GM19468 (cell line): ENCODE data around the gene TOR3A.
A peak's percentile ranks its signal among the peaks of the same experiment; 100 is the strongest.
"Not testable (repeated sequence)": the region's sequence is repeated elsewhere in the genome, so short reads cannot be mapped to it uniquely, and the experiment has no call there.

ENCODE experiments used
- ATAC-seq: cut with Tn5 transposase; IDR thresholded peaks from one replicate; pipeline ENCODE4 v1.9.1; 2021; ENCODE audit warnings: mild to moderate bottlenecking, moderate library complexity, moderate number of reproducible peaks; ENCODE audit not compliant: unreplicated experiment; ENCODE audit errors: extremely low read depth

The TOR3A gene

GRCh38 chr1:179081687-179082332 lies at the start of gene TOR3A:
TOR3A (plus strand) TSS chr1:179082070; CDS start chr1:179082129, 59 bp downstream.
- ATAC-seq: peak; percentile 92

- peak; percentile 64 for ATAC-seq
Observed at GRCh38 chr1:179034720-179035119, 47.1 kb upstream of the TOR3A start.

GRCh38 chr1:179036844-179037465 lies 44.9 kb upstream of the TOR3A start:
- ATAC-seq: peak; percentile 18

- ATAC-seq: no peak
Observed at GRCh38 chr1:179038528-179039281, 43.2 kb upstream of the TOR3A start.

- ATAC-seq: not testable (repeated sequence)
Observed at GRCh38 chr1:179039502-179040174, 42.2 kb upstream of the TOR3A start.

GRCh38 chr1:179040175-179040551 lies 41.7 kb upstream of the TOR3A start:
- not testable (repeated sequence) for ATAC-seq

- ATAC-seq: no peak
Observed at GRCh38 chr1:179042087-179042486, 39.8 kb upstream of the TOR3A start.

- no peak for ATAC-seq
Observed at GRCh38 chr1:179042700-179043099, 39.2 kb upstream of the TOR3A start.

- no peak for ATAC-seq
Observed at GRCh38 chr1:179043266-179043665, 38.6 kb upstream of the TOR3A start.

- ATAC-seq: no peak
Observed at GRCh38 chr1:179043907-179044306, 38.0 kb upstream of the TOR3A start.

GRCh38 chr1:179046808-179047635 lies 34.8 kb upstream of the TOR3A start:
- no peak for ATAC-seq

GRCh38 chr1:179047636-179047997 lies 34.3 kb upstream of the TOR3A start:
- no peak for ATAC-seq

GRCh38 chr1:179048339-179049124 lies 33.3 kb upstream of the TOR3A start:
- no peak for ATAC-seq

- no peak for ATAC-seq
Observed at GRCh38 chr1:179052776-179053175, 29.1 kb upstream of the TOR3A start.

GRCh38 chr1:179053486-179053885 lies 28.4 kb upstream of the TOR3A start:
- ATAC-seq: no peak

GRCh38 chr1:179055937-179056336 lies 25.9 kb upstream of the TOR3A start:
- no peak for ATAC-seq

- no peak for ATAC-seq
Observed at GRCh38 chr1:179058487-179059483, 23.1 kb upstream of the TOR3A start.
